NCI-H2107 (cell line): ENCODE results near the gene PRPS2.

Experiments
- DNase-seq: peaks from one replicate; lab custom pipeline; 2025; lab: John Stamatoyannopoulos, UW

PRPS2 gene

GRCh38 chrX:12791257-12792228 is at the start of gene PRPS2:
Gene PRPS2 (plus strand): TSS chrX:12791412. CDS start chrX:12791498, 86 bp downstream.
- no peak for DNase-seq

GRCh38 chrX:12741416-12741815 is 49.8 kb upstream of the PRPS2 start:
- DNase-seq = no peak

- DNase-seq = no peak
Measured at GRCh38 chrX:12747433-12747832, 43.8 kb upstream of the PRPS2 start.

GRCh38 chrX:12751887-12752286 is 39.3 kb upstream of the PRPS2 start:
- no peak for DNase-seq

- no peak for DNase-seq
Measured at GRCh38 chrX:12753366-12753765, 37.8 kb upstream of the PRPS2 start.

- DNase-seq = no peak
Measured at GRCh38 chrX:12758291-12758690, 32.9 kb upstream of the PRPS2 start.

- DNase-seq = no peak
Measured at GRCh38 chrX:12767856-12768255, 23.4 kb upstream of the PRPS2 start.

GRCh38 chrX:12768491-12768890 is 22.7 kb upstream of the PRPS2 start:
- no peak for DNase-seq

GRCh38 chrX:12770440-12770839 is 20.8 kb upstream of the PRPS2 start:
- no peak for DNase-seq

GRCh38 chrX:12771445-12772069 is 19.7 kb upstream of the PRPS2 start:
- DNase-seq = no peak

GRCh38 chrX:12777670-12778069 is 13.5 kb upstream of the PRPS2 start:
- no peak for DNase-seq

- DNase-seq = no peak
Measured at GRCh38 chrX:12779534-12779933, 11.7 kb upstream of the PRPS2 start.

- DNase-seq = no peak
Measured at GRCh38 chrX:12788645-12789044, 2.6 kb upstream of the PRPS2 start.

GRCh38 chrX:12789976-12790375 is 1.2 kb upstream of the PRPS2 start:
- DNase-seq = no peak

- no peak for DNase-seq
Measured at GRCh38 chrX:12790885-12791256, 341 bp upstream of the PRPS2 start.

- no peak for DNase-seq
Measured at GRCh38 chrX:12792711-12793110, 1.5 kb downstream of the PRPS2 start.

GRCh38 chrX:12794654-12795053 is 3.4 kb downstream of the PRPS2 start:
- no peak for DNase-seq

GRCh38 chrX:12798601-12799000 is 7.4 kb downstream of the PRPS2 start:
- DNase-seq = no peak

GRCh38 chrX:12799118-12799517 is 7.9 kb downstream of the PRPS2 start:
- DNase-seq = no peak

- DNase-seq = no peak
Measured at GRCh38 chrX:12802741-12803140, 11.5 kb downstream of the PRPS2 start.

GRCh38 chrX:12804655-12805054 is 13.4 kb downstream of the PRPS2 start:
- no peak for DNase-seq

GRCh38 chrX:12805333-12805732 is 14.1 kb downstream of the PRPS2 start:
- DNase-seq = no peak

GRCh38 chrX:12811658-12812057 is 20.4 kb downstream of the PRPS2 start:
- no peak for DNase-seq
